Measurements from ENCODE around the gene KLHDC9.

The KLHDC9 gene

GRCh38 chr1:161119092-161119903 lies 21.1 kb downstream of the KLHDC9 start:
- H3K4me3 ChIP-seq (replicated peaks; ENCODE audit: low read depth, low read length), result peak overlapping the region; percentile 100
- TF ChIP-seq, protein P1, sequence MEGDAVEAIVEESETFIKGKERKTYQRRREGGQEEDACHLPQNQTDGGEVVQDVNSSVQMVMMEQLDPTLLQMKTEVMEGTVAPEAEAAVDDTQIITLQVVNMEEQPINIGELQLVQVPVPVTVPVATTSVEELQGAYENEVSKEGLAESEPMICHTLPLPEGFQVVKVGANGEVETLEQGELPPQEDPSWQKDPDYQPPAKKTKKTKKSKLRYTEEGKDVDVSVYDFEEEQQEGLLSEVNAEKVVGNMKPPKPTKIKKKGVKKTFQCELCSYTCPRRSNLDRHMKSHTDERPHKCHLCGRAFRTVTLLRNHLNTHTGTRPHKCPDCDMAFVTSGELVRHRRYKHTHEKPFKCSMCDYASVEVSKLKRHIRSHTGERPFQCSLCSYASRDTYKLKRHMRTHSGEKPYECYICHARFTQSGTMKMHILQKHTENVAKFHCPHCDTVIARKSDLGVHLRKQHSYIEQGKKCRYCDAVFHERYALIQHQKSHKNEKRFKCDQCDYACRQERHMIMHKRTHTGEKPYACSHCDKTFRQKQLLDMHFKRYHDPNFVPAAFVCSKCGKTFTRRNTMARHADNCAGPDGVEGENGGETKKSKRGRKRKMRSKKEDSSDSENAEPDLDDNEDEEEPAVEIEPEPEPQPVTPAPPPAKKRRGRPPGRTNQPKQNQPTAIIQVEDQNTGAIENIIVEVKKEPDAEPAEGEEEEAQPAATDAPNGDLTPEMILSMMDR (IDR thresholded peaks at IDR 0.05; ENCODE audit: low read length, missing control alignments), result peak; percentile 50
- peak; percentile 78 for DNase-seq (ENCODE audit: low read depth)

- H3K4me3 ChIP-seq (replicated peaks; ENCODE audit: low read depth, low read length), result no peak overlapping the region
- DNase-seq (ENCODE audit: low read depth), result no peak
- TF ChIP-seq, protein P1 (IDR thresholded peaks at IDR 0.05; ENCODE audit: low read length, missing control alignments), result no peak
Measured at GRCh38 chr1:161121042-161121650, 23.0 kb downstream of the KLHDC9 start.

DNA sequence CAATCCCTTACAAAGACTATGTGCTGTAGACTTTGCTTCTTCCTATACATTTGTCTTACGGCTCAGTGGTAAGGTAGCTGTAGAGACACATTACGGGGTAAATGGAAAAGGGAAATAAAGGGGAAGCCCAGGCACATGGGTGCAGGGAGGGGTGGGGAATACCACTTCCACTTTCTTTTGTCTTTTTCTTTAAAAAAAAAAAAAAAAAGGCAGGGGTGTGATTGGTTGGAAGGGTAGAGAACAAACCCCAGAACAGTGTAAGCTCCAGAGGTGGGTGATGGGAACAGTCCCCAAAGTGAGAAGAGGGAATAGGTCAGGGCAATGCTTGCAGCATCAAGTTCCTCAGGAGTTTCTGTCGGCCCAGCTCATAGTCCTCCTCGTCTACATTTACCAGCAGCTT lies 23.7 kb downstream of the KLHDC9 start:
- DNase-seq (ENCODE audit: low read depth), result no peak
- no peak overlapping the region for H3K4me3 ChIP-seq (replicated peaks; ENCODE audit: low read depth, low read length)
- TF ChIP-seq, protein P1 (IDR thresholded peaks at IDR 0.05; ENCODE audit: low read length, missing control alignments), result no peak

- no peak for DNase-seq (ENCODE audit: low read depth)
- TF ChIP-seq, protein P1 (IDR thresholded peaks at IDR 0.05; ENCODE audit: low read length, missing control alignments), result no peak
Measured at GRCh38 chr1:161122967-161123366, 24.8 kb downstream of the KLHDC9 start.

DNA sequence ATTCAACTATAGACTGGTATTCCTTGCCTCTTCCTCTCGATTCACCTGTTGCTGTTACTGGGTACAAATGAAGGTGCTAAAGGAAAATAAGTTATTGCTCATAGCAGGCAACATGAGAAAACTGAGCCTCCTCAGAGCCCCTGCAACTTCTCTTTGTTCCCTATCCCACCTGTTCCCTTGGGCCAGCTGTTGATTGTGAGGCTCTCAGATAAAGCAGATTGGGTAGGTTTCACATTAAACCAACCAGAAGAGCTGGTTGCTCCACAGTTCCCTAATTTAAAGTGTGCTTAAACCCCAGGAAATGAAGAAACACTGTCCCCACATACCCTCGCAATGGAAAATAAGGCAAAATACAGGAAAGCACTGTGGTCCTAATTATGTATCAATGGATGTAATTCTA lies 29.5 kb downstream of the KLHDC9 start:
- DNase-seq (ENCODE audit: low read depth), result no peak
- H3K4me3 ChIP-seq (replicated peaks; ENCODE audit: low read depth, low read length), result no peak overlapping the region
- TF ChIP-seq, protein P1 (IDR thresholded peaks at IDR 0.05; ENCODE audit: low read length, missing control alignments), result no peak

More at GRCh38 chr1:161122967-161123366, 24.8 kb downstream of the KLHDC9 start:
- no peak overlapping the region for H3K4me3 ChIP-seq (replicated peaks; ENCODE audit: low read depth, low read length)

DNA sequence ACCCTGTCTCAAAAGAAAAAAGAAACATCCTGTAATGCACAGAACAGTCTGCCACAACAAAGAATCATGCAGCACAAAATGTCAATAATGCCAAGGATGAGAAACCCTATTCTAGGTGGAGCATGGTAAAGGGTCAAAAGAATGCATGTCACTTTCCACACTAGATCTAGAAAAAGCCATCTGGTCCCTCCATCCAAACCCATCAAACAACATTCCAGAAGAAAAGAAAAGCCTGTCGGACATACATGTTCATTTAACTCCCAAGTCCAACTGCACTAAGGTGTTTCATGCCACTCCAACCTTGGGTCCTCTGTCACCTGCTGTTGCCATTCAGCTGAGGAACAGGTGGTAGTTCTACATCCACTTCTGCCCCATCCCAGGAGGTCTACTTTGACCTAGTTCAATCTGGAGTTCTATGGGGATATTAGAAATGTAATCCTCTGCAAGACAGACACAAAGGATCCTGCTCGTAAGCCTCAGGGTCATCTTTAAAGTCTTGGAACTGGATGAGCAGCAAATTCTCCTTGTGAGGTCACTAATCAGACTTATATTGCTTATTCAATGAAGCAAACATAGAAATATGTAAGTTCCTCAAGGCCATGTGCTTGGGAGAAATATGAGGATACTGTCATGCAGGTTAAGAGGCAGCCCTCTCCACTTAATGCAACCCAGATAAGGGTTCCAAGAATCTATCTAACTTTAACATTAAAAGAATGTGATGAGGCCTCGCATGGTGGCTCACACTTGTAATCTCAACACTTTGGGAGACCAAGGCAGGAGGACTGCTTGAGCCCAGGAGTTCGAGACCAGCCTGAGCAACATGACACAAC lies 30.6 kb downstream of the KLHDC9 start:
- no peak overlapping the region for H3K4me3 ChIP-seq (replicated peaks; ENCODE audit: low read depth, low read length)
- TF ChIP-seq, protein P1 (IDR thresholded peaks at IDR 0.05; ENCODE audit: low read length, missing control alignments), result no peak
- DNase-seq (ENCODE audit: low read depth), result no peak
